ENCODE data around the gene DHTKD1.

- TF ChIP-seq CBFB (IDR thresholded peaks at IDR 0.05; ENCODE audit: low read depth) = no peak
- no peak for TF ChIP-seq GABPA (IDR thresholded peaks at IDR 0.05; ENCODE audit: low read depth)
- TF ChIP-seq SUZ12 (IDR thresholded peaks at IDR 0.05; ENCODE audit: unreplicated experiment) = no peak
- TF ChIP-seq TCF3 (IDR thresholded peaks at IDR 0.05; ENCODE audit: borderline replicate concordance, insufficient read depth, low read depth, low read length) = no peak
These were observed 32.6 kb upstream of the DHTKD1 start for GRCh38 chr10:12036073-12036655.
